ENCODE data around the gene TRABD2B. TPM values are rescaled to one million over a fixed set of nuclear protein-coding genes. Genes with fewer than 3 reads are reported as not detected.

TRABD2B gene
- total and polyA plus RNA-seq, 2 of the 13 experiments (the other 11 are each of a cell fraction or from before 2014, with no cell fraction given), result 0.04 TPM; not detected in 1

- no peak for TF ChIP-seq GPBP1L1 (CRISPR knock-in tag; IDR thresholded peaks at IDR 0.05)
- peak; percentile 58; the same call in 1 of the 2 replicates for TF ChIP-seq CREM (IDR thresholded peaks at IDR 0.05)
- no peak for TF ChIP-seq CREM (CRISPR knock-in tag; IDR thresholded peaks at IDR 0.05)
- TF ChIP-seq ZNF607 (CRISPR knock-in tag; IDR thresholded peaks at IDR 0.05; ENCODE audit: borderline replicate concordance), result peak; percentile 41; the same call in 1 of the 2 replicates
- no peak for TF ChIP-seq ZMYM4 (CRISPR knock-in tag; IDR thresholded peaks at IDR 0.05)
- peak; percentile 67; the same call in 1 of the 2 replicates for TF ChIP-seq ETV5 (CRISPR knock-in tag; IDR thresholded peaks at IDR 0.05; ENCODE audit: borderline replicate concordance)
- 0 out of 2 replicates have a peak, but pooled peaks have one; percentile 11 for TF ChIP-seq GATAD1 (CRISPR knock-in tag; IDR thresholded peaks at IDR 0.05)
- TF ChIP-seq ETS1 (CRISPR knock-in tag; IDR thresholded peaks at IDR 0.05), result no peak
- no peak for TF ChIP-seq ZNF430 (CRISPR knock-in tag; IDR thresholded peaks at IDR 0.05)
- no peak for TF ChIP-seq HNRNPL (IDR thresholded peaks at IDR 0.05; ENCODE audit: low read depth, low read length)
- no peak for TF ChIP-seq ZMYM2 (CRISPR knock-in tag; IDR thresholded peaks at IDR 0.05)
- 0 out of 2 replicates have a peak, but pooled peaks have one; percentile 20 for TF ChIP-seq CENPT (CRISPR knock-in tag; IDR thresholded peaks at IDR 0.05; ENCODE audit: low read depth)
- TF ChIP-seq RBM39 (IDR thresholded peaks at IDR 0.05; ENCODE audit: low read depth, low read length, poor library complexity, severe bottlenecking), result no peak
- no peak for TF ChIP-seq ONECUT2 (CRISPR knock-in tag; IDR thresholded peaks at IDR 0.05)
- TF ChIP-seq TFDP1 (CRISPR knock-in tag; IDR thresholded peaks at IDR 0.05; ENCODE audit: borderline replicate concordance), result no peak
- TF ChIP-seq GABPA (IDR thresholded peaks at IDR 0.05; ENCODE audit: low read depth, low read length), result no peak
- peak; percentile 30; the same call in 1 of the 2 replicates for TF ChIP-seq GABPA (CRISPR knock-in tag; IDR thresholded peaks at IDR 0.05; ENCODE audit: low read depth)
- TF ChIP-seq ZNF264 (CRISPR knock-in tag; IDR thresholded peaks at IDR 0.05), result no peak
- TF ChIP-seq RCOR2 (CRISPR knock-in tag; IDR thresholded peaks at IDR 0.05), result peak; percentile 70
- TF ChIP-seq ARID5B (CRISPR knock-in tag; IDR thresholded peaks at IDR 0.05), result peak; percentile 68; the same call in 1 of the 2 replicates
- no peak for TF ChIP-seq ZNF780A (CRISPR knock-in tag; IDR thresholded peaks at IDR 0.05)
- no peak for TF ChIP-seq AKAP8 (CRISPR knock-in tag; IDR thresholded peaks at IDR 0.05)
Observed at GRCh38 chr1:47783638-47784496, 213.3 kb downstream of the TRABD2B start (continued).
